Dendritic cell treated with granulocyte-macrophage colony-stimulating factor and Interleukin-4, amounts not matched to agents 40 ng/mL and 50 ng/mL, for 4 days (primary cell): ENCODE results near the gene CTLA4.

Experiments
- H3K27ac Mint-ChIP-seq: one replicate; pipeline ENCODE4 v1.8.0; 2022; ENCODE audit warnings: mild to moderate bottlenecking, mixed read lengths
- H3K27me3 Mint-ChIP-seq: one replicate; pipeline ENCODE4 v1.8.0; 2022; ENCODE audit warnings: mild to moderate bottlenecking, mixed read lengths
- H3K36me3 Mint-ChIP-seq: one replicate; pipeline ENCODE4 v1.8.0; 2022; ENCODE audit warnings: low read depth, mixed read lengths
- H3K4me1 Mint-ChIP-seq: one replicate; pipeline ENCODE4 v1.8.0; 2022; ENCODE audit warnings: low read depth, mixed read lengths
- H3K4me3 Mint-ChIP-seq: one replicate; pipeline ENCODE4 v1.8.0; 2022; ENCODE audit warnings: mild to moderate bottlenecking, moderate library complexity, mixed read lengths
- H3K9me3 Mint-ChIP-seq: one replicate; pipeline ENCODE4 v1.8.0; 2022; ENCODE audit warnings: mixed read lengths
- intact Hi-C: fragments of 100-400 bp; cut with micrococcal nuclease; formaldehyde crosslinking; loops from one replicate; pipeline ENCODE4 v1.15.0; 2022

Gene CTLA4

GRCh38 chr2:203909261-203909967 is 41.8 kb downstream of the CTLA4 start:
- intact Hi-C loops = loop anchor here (1.0 to 2.0 kb wide), 4 partner anchors 39 to 425 kb away; no protein-coding TSS in a partner anchor
- Mint-ChIP-seq H3K9me3 (peaks cover 10% of the 10 kb centered on the region), H3K4me1 (peaks cover 22% of the 10 kb centered on the region), H3K36me3 (peaks cover 6% of the 10 kb centered on the region), H3K27ac (peak overlapping the region; percentile 88), H3K27me3 (no peaks in the 10 kb centered on the region), H3K4me3 (peak overlapping the region; percentile 68)

GRCh38 chr2:203909974-203910373 is 42.4 kb downstream of the CTLA4 start:
- H3K4me3 Mint-ChIP-seq = no peak overlapping the region
- H3K27ac Mint-ChIP-seq = no peak overlapping the region
- H3K27me3 Mint-ChIP-seq = no peaks in the 10 kb centered on the region
- peaks cover 27% of the 10 kb centered on the region for H3K4me1 Mint-ChIP-seq
- peaks cover 6% of the 10 kb centered on the region for H3K36me3 Mint-ChIP-seq
- H3K9me3 Mint-ChIP-seq = peaks cover 10% of the 10 kb centered on the region
- intact Hi-C loops = loop anchor here (1.0 to 2.0 kb wide), 4 partner anchors 39 to 426 kb away; no protein-coding TSS in a partner anchor

- intact Hi-C loops = no loop called here
- Mint-ChIP-seq H3K9me3 (no peaks in the 10 kb centered on the region), H3K4me1 (peaks cover 23% of the 10 kb centered on the region), H3K27ac (peak overlapping the region; percentile 16), H3K36me3 (no peaks in the 10 kb centered on the region), H3K27me3 (no peaks in the 10 kb centered on the region), H3K4me3 (no peak overlapping the region)
These were observed 46.4 kb downstream of the CTLA4 start for GRCh38 chr2:203913947-203914346.

- no peak overlapping the region for H3K27ac Mint-ChIP-seq
- peaks cover 16% of the 10 kb centered on the region for H3K4me1 Mint-ChIP-seq
- H3K4me3 Mint-ChIP-seq = no peak overlapping the region
- H3K27me3 Mint-ChIP-seq = no peaks in the 10 kb centered on the region
- H3K9me3 Mint-ChIP-seq = no peaks in the 10 kb centered on the region
- intact Hi-C loops = no loop called here
- H3K36me3 Mint-ChIP-seq = no peaks in the 10 kb centered on the region
These were observed 47.1 kb downstream of the CTLA4 start for GRCh38 chr2:203914546-203915182.

GRCh38 chr2:203915256-203915655 is 47.7 kb downstream of the CTLA4 start:
- intact Hi-C loops = no loop called here
- H3K4me1 Mint-ChIP-seq = peaks cover 16% of the 10 kb centered on the region
- H3K36me3 Mint-ChIP-seq = no peaks in the 10 kb centered on the region
- H3K27me3 Mint-ChIP-seq = no peaks in the 10 kb centered on the region
- H3K9me3 Mint-ChIP-seq = no peaks in the 10 kb centered on the region
- no peak overlapping the region for H3K4me3 Mint-ChIP-seq
- H3K27ac Mint-ChIP-seq = no peak overlapping the region

GRCh38 chr2:203916756-203917155 is 49.2 kb downstream of the CTLA4 start:
- Mint-ChIP-seq H3K36me3 (no peaks in the 10 kb centered on the region), H3K27ac (no peak overlapping the region), H3K4me3 (no peak overlapping the region), H3K4me1 (peaks cover 16% of the 10 kb centered on the region), H3K27me3 (no peaks in the 10 kb centered on the region), H3K9me3 (no peaks in the 10 kb centered on the region)
- intact Hi-C loops = no loop called here

DNA sequence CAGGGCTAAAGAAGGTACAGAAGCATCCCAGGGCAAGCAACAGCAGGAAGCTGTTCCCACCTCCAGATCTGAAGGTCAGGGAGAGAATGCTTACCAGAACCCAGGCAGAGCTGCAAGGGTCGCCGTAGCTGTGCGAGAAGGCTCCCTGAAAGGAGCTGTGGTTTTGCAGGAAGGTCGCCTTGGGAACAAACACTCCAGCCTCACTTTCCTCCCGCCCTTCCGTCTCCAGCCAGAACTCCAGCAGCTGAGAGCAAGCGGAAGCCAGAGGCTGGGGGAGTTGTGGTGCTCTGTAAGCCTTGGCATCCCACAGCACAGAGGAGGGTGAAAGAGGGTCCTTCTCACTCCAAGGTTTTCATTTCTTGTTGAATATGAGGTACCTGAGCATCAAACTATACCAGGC is 50.7 kb downstream of the CTLA4 start:
- H3K4me3 Mint-ChIP-seq = no peak overlapping the region
- H3K27ac Mint-ChIP-seq = no peak overlapping the region
- peaks cover 16% of the 10 kb centered on the region for H3K4me1 Mint-ChIP-seq

DNA sequence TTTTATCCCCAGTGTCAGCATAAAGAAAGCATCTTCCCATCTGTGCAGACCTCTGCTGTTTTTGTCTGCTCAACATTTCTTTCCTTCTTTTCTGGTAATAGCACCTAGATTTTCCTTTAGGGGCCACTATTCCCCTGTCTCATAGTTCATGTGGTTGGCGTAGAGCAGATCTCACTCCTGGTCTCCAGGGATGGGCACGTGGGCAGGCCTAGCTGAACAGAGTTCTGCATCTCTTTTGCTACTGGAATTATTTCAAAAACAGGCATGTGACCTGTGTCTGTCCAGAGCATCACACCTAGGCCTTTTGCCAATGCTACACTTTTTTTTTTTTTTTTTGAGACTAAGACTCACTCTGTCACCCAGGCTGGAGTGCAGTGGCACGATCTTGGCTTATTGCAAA is 51.3 kb downstream of the CTLA4 start:
- Mint-ChIP-seq H3K27me3 (no peaks in the 10 kb centered on the region), H3K4me1 (peaks cover 13% of the 10 kb centered on the region), H3K4me3 (no peak overlapping the region), H3K9me3 (no peaks in the 10 kb centered on the region), H3K36me3 (no peaks in the 10 kb centered on the region), H3K27ac (no peak overlapping the region)
- intact Hi-C loops = no loop called here

More for the DNA sequence above, 50.7 kb downstream of the CTLA4 start:
- Mint-ChIP-seq H3K36me3 (no peaks in the 10 kb centered on the region), H3K27me3 (no peaks in the 10 kb centered on the region), H3K9me3 (no peaks in the 10 kb centered on the region)
- intact Hi-C loops = no loop called here
